Measurements from ENCODE around the gene PCDHB16.
"Not testable (repeated sequence)": the region's sequence is repeated elsewhere in the genome, so short reads cannot be mapped to it uniquely, and the experiment has no call there.

PCDHB16 gene

DNA sequence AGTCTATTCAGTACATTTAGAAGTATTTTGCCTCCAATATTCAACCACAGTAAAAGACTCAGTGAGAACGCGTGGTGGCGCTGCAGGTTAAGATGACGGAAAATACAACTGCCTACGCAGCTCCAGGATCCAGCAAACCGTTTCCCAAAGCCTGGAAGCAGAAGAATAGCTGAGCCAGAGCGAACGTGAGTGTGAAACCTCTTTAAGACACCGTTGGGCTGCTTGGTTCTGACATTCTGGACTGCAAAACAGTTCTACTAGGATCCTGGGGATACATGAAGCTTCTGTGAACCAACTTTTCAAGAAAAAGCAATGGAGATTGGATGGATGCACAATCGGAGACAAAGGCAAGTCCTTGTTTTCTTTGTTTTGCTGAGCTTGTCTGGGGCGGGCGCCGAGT is at the start of gene PCDHB16:
TSS of gene PCDHB16 (plus strand) at position 140 of the 400 bp plus-strand sequence. CDS start at position 313, 173 bp downstream.
- DNase-seq (ENCODE audit: low read depth), result peak; percentile 40

DNA sequence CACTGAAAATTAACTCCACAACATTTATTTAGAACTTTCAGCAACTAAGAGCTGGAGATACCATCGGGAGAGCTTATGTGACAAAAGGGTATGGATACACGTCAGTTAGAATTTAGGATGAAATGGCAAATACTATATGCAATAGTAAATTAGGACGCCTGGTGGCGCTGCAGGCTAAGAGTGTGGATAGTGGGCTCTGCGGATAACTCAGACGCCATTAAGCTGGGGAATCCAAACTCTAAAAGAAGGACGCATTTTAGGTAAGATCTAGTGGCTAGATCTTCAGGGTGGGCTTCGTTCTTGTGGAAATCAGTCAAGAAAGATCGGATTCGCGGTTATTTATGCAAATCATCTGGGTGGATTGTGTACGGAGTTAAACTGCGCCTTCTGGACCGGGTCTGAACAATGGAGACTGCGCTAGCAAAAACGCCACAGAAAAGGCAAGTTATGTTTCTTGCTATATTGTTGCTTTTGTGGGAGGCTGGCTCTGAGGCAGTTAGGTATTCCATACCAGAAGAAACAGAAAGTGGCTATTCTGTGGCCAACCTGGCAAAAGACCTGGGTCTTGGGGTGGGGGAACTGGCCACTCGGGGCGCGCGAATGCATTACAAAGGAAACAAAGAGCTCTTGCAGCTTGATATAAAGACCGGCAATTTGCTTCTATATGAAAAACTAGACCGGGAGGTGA is 47.0 kb upstream of the PCDHB16 start, which contains the start of gene PCDHB5:
TSS of gene PCDHB5 (plus strand) at position 177 of the 688 bp plus-strand sequence. CDS start at position 406, 229 bp downstream.
- peak; percentile 23 for DNase-seq (ENCODE audit: low read depth)

DNA sequence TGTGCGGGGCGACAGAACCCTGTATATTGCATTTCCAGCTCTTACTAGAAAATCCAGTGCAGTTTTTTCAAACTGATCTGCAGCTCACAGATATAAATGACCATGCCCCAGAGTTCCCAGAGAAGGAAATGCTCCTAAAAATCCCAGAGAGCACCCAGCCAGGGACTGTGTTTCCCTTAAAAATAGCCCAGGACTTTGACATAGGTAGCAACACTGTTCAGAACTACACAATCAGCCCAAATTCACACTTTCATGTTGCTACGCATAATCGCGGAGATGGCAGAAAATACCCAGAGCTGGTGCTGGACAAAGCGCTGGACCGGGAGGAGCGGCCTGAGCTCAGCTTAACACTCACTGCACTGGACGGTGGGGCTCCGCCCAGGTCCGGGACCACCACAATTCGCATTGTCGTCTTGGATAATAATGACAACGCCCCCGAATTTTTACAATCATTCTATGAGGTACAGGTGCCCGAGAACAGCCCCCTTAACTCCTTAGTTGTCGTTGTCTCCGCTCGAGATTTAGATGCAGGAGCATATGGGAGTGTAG is 46.4 kb upstream of the PCDHB16 start:
- DNase-seq (ENCODE audit: low read depth), result no peak

DNA sequence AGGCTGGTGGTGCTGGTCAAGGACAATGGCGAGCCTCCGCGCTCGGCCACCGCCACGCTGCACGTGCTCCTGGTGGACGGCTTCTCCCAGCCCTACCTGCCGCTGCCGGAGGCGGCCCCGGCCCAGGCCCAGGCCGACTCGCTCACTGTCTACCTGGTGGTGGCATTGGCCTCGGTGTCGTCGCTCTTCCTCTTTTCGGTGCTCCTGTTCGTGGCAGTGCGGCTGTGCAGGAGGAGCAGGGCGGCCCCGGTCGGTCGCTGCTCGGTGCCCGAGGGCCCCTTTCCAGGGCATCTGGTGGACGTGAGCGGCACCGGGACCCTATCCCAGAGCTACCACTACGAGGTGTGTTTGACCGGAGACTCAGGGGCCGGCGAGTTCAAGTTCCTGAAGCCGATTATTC is 44.8 kb upstream of the PCDHB16 start:
- not testable (repeated sequence) for DNase-seq (ENCODE audit: low read depth)

DNA sequence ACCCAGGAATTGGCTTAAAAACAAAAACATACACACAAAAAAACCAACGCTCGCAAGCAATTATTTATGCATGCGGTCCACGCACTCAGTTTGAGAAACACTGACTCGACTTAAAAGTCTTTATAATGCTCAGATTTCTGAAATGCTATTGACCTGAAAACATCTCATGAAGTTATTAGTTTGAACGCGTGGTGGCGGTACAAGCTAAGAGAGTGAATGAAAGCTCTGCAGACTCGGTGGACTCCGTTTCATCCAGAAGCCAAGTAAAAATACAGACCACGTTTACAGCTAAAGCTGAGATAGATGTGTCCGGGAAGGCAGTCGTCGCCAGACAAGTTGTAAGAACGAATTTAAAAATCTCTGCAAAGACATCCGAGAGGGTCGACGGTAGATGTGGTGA is 32.4 kb upstream of the PCDHB16 start, which contains the start of gene PCDHB6:
TSS of gene PCDHB6 (plus strand) at position 246 of the 400 bp plus-strand sequence. CDS start 201 bp downstream, outside the sequence.
- peak; percentile 28 for DNase-seq (ENCODE audit: low read depth)

DNA sequence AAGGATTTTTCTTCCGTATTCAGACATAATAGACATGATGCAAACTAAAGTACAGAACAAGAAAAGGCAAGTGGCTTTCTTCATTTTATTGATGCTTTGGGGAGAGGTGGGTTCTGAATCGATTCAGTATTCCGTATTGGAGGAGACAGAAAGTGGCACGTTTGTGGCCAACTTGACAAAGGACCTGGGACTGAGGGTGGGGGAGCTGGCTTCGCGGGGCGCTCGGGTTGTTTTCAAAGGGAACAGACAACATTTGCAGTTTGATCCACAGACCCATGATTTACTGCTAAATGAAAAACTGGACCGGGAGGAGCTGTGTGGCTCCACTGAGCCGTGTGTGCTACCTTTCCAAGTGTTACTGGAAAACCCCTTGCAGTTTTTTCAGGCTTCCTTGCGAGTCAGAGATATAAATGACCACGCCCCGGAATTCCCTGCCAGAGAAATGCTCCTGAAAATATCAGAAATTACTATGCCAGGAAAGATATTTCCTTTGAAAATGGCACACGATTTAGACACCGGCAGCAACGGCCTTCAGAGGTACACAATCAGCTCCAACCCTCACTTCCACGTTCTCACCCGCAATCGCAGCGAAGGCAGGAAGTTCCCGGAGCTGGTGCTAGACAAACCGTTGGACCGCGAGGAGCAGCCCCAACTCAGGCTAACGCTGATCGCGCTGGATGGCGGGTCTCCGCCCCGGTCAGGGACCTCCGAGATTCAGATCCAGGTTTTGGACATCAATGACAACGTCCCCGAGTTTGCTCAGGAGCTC is 31.8 kb upstream of the PCDHB16 start:
- no peak for DNase-seq (ENCODE audit: low read depth)

DNA sequence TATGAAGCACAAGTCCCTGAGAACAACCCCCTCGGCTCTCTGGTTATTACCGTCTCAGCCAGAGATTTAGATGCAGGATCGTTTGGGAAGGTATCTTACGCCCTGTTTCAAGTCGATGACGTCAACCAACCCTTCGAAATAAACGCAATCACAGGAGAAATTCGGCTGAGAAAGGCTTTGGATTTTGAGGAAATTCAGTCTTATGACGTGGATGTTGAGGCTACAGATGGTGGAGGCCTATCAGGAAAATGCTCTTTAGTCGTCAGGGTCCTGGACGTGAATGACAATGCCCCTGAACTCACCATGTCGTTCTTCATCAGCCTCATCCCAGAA is 31.2 kb upstream of the PCDHB16 start:
- no peak for DNase-seq (ENCODE audit: low read depth)

DNA sequence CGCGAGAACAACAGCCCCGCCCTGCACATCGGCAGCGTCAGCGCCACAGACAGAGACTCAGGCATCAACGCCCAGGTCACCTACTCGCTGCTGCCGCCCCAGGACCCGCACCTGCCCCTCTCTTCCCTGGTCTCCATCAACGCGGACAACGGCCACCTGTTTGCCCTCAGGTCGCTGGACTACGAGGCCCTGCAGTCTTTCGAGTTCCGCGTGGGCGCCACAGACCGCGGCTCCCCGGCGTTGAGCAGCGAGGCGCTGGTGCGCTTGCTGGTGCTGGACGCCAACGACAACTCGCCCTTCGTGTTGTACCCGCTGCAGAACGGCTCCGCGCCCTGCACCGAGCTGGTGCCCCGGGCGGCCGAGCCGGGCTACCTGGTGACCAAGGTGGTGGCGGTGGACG is 30.6 kb upstream of the PCDHB16 start:
- DNase-seq (ENCODE audit: low read depth), result not testable (repeated sequence)

DNA sequence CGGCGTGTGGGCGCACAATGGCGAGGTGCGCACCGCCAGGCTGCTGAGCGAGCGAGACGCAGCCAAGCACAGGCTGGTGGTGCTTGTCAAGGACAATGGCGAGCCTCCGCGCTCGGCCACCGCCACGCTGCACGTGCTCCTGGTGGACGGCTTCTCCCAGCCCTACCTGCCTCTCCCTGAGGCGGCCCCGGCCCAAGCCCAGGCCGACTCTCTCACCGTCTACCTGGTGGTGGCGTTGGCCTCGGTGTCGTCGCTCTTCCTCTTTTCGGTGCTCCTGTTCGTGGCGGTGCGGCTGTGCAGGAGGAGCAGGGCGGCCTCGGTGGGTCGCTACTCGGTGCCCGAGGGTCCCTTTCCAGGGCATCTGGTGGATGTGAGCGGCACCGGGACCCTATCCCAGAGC is 30.1 kb upstream of the PCDHB16 start:
- not testable (repeated sequence) for DNase-seq (ENCODE audit: low read depth)

DNA sequence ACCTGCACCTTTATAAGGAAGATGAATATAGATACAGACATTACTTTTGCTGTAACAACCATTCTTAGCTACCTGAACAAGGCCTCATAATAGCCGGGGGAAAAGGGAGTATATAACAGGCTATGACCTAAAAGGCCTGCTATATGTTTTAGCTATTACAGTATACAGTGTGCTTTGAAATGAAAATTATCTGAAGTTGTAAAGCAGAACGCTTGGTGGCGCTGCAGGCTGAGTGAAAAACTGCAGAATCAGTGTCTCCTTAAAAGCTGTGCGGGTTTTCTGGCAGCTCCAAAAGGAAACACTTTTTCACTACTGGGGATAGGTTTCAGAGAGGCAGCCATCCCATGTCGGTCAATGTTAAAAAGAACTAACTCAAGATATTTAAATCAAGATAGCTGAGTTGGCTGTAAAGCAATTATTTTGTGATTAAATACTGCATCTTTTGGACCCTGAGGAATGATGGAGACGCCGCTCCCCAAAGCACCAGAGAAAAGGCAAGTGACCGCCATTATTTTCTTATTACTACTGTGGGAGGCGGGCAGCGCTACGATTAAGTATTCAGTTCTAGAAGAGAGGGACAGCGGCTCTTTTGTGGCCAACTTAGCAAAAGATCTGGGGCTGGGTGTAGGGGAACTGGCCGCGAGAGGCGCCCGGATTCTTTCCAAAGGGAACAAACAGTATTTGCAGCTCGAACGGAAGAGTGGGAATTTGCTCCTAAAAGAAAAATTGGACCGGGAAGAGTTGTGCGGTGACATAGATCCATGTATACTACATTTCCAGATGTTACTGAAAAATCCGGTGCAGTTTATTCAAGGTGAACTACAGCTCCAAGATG is 26.4 kb upstream of the PCDHB16 start:
- DNase-seq (ENCODE audit: low read depth), result no peak

DNA sequence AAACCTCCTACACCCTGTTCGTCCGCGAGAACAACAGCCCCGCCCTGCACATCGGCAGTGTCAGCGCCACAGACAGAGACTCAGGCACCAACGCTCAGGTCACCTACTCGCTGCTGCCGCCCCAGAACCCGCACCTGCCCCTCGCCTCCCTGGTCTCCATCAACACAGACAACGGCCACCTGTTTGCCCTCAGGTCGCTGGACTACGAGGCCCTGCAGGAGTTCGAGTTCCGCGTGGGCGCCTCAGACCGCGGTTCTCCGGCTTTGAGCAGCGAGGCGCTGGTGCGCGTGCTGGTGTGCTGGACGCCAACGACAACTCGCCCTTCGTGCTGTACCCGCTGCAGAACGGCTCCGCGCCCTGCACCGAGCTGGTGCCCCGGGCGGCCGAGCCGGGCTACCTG is 24.8 kb upstream of the PCDHB16 start:
- DNase-seq (ENCODE audit: low read depth), result not testable (repeated sequence)

DNA sequence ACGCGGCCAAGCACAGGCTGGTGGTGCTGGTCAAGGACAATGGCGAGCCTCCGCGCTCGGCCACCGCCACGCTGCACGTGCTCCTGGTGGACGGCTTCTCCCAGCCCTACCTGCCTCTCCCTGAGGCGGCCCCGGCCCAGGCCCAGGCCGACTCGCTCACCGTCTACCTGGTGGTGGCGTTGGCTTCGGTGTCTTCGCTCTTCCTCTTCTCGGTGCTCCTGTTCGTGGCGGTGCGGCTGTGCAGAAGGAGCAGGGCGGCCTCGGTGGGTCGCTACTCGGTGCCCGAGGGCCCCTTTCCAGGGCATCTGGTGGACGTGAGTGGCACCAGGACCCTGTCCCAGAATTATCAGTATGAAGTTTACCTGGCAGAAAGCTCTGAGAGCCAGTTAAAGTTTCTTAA is 24.3 kb upstream of the PCDHB16 start:
- not testable (repeated sequence) for DNase-seq (ENCODE audit: low read depth)

DNA sequence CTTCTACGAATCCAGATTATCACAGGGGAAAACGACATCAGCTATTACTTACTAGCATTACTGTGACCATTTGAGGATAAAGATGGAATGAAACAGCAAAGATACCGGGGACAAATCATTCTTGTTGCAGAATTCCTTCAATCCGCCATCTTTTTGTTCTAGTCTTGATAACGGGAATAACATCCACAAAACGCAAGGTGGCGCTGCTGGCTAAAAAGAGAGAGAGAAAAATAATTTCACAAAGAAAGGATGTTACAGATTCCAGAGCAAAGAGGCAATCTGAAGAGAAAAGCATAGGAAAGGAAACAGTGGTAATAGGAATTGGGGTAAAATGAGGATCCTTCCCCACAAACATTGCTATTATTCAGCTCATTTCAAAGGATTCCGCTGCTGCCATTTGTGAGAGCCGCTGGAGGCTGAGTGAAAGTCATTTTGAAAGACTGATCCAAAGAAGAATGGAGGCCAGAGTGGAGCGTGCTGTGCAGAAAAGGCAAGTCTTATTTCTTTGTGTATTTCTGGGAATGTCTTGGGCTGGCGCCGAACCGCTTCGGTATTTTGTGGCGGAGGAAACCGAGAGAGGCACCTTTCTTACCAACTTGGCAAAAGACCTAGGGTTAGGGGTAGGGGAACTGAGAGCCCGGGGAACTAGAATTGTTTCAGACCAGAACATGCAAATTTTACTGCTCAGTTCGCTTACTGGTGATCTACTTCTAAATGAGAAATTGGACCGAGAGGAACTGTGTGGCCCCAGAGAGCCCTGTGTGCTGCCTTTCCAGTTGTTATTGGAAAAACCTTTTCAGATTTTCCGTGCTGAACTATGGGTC is 9.6 kb upstream of the PCDHB16 start, which contains the start of gene PCDHB7:
TSS of gene PCDHB7 (plus strand) at position 264 of the 824 bp plus-strand sequence. CDS start at position 456, 192 bp downstream.
- peak; percentile 34 for DNase-seq (ENCODE audit: low read depth)

DNA sequence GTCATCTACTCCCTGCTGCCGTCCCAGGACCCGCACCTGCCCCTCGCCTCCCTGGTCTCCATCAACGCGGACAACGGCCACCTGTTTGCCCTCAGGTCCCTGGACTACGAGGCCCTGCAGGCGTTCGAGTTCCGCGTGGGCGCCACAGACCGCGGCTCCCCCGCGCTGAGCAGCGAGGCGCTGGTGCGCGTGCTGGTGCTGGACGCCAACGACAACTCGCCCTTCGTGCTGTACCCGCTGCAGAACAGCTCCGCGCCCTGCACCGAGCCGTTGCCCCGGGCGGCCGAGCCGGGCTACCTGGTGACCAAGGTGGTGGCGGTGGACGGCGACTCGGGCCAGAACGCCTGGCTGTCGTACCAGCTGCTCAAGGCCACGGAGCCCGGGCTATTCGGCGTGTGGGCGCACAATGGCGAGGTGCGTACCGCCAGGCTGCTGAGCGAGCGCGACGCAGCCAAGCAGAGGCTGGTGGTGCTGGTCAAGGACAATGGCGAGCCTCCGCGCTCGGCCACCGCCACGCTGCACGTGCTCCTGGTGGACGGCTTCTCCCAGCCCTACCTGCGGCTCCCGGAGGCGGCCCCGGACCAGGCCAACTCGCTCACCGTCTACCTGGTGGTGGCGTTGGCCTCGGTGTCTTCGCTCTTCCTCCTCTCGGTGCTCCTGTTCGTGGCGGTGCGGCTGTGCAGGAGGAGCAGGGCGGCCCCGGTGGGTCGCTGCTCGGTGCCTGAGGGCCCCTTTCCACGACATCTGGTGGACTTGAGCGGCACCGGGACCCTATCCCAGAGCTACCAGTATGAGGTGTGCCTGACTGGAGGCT is 7.7 kb upstream of the PCDHB16 start:
- DNase-seq (ENCODE audit: low read depth), result not testable (repeated sequence)

DNA sequence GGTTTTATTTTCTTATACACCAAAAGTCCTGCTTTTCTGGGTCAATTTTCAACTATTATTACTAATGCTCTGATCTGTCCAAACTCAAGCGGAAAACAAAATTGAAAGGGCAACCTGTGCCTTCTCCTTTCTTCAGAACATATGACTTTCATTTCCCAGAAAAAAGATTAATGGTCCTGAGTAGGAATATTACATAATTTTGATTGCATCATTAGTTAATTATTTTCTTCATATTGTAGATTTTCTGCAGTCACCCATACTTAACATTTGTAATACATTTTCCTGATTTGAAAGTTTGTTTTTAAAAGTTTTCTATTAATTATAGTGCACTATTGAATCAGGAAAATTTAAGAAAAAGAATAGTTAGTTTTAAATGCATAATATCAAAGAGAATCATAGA is 6.3 kb upstream of the PCDHB16 start:
- no peak for DNase-seq (ENCODE audit: low read depth)

DNA sequence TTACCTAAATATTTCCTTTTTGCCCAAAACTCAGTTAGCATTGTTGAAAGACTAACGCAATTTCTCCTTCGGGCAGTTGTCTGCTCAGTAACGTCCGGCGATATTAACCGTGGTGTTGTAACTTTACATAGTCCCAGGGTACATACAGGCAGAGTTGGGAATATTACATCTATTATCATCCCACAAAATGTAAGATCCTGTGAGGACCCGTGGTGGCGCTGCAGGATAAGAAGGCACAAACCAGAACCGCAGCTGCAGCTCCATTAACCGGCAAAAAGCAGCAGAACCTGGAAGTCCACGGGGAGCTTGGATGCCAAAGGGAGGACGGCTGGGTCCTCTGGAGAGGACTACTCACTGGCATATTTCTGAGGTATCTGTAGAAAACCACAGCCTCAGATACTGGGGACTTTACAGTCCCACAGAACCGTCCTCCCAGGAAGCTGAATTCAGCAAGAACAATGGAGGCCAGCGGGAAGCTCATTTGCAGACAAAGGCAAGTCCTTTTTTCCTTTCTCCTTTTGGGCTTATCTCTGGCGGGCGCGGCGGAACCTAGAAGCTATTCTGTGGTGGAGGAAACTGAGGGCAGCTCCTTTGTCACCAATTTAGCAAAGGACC is 4.5 kb upstream of the PCDHB16 start, which contains the start of gene PCDHB8:
TSS of gene PCDHB8 (plus strand) at position 214 of the 615 bp plus-strand sequence. CDS start at position 459, 245 bp downstream.
- not testable (repeated sequence) for DNase-seq (ENCODE audit: low read depth)

DNA sequence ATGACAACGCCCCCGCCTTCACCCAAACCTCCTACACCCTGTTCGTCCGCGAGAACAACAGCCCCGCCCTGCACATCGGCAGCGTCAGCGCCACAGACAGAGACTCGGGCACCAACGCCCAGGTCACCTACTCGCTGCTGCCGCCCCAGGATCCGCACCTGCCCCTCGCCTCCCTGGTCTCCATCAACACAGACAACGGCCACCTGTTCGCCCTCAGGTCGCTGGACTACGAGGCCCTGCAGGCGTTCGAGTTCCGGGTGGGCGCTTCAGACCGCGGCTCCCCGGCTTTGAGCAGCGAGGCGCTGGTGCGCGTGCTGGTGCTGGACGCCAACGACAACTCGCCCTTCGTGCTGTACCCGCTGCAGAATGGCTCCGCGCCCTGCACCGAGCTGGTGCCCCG is 2.8 kb upstream of the PCDHB16 start:
- DNase-seq (ENCODE audit: low read depth), result not testable (repeated sequence)

DNA sequence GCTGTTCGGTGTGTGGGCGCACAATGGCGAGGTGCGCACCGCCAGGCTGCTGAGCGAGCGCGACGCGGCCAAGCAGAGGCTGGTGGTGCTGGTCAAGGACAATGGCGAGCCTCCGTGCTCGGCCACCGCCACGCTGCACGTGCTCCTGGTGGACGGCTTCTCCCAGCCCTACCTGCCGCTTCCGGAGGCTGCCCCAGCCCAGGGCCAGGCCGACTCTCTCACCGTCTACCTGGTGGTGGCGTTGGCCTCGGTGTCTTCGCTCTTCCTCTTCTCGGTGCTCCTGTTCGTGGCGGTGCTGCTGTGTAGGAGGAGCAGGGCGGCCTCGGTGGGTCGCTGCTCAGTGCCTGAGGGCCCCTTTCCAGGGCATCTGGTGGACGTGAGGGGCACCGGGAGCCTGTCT is 2.3 kb upstream of the PCDHB16 start:
- DNase-seq (ENCODE audit: low read depth), result not testable (repeated sequence)

DNA sequence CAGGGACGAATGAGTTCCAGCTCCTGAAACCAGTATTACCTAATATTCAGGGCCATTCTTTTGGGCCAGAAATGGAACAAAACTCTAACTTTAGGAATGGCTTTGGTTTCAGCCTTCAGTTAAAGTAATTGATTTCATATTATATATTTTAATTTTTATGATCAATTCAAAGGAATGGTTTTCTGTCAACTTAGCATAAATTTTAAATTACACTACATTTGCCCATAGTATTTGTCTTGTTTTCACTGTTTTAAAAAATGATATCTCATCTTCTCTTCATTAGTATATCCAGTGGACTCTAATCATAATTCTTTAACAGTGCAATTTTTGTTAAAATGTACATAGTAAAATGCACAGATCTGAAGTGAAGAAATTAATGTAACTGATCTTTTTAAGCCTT is 1.9 kb upstream of the PCDHB16 start:
- no peak for DNase-seq (ENCODE audit: low read depth)

All from ELR (cell line).